IMR-90 (cell line): ENCODE measurements around the gene MGAT4A. TPM values are rescaled to one million over a fixed set of nuclear protein-coding genes. Genes with fewer than 3 reads are reported as not detected.

Experiments used
- ATAC-seq: fragments of 200-7000 bp; cut with Tn5 transposase; 2 replicates; pipeline ENCODE4 v1.9.1; 2020; ENCODE audit warnings: low read depth, mild to moderate bottlenecking, moderate library complexity
- BruUV-seq: library from RNA; stranded (reverse); fragments of 400-500 nt; replicated peaks from 2 replicates; lab custom pipeline; 2021; lab: Mats Ljungman, UMichigan
- CTCF ChIA-PET: fragments of 300-600 bp; formaldehyde crosslinking; extraction: SDS; loops from one replicate; lab custom pipeline; 2021; ENCODE audit warnings: antibody characterized with exemption; lab: Yijun Ruan, JAX
- POLR2A ChIA-PET: fragments of 300-600 bp; sonication (Branson Sonifier 250); formaldehyde crosslinking; loops from one replicate; lab custom pipeline; 2022; ENCODE audit warnings: antibody characterized with exemption; ENCODE audit not compliant: unreplicated experiment; lab: Charles Lee
- DNase-seq: peaks from one replicate; pipeline ENCODE4 v3.0.0; 2013
- H2AFZ ChIP-seq: replicated peaks from 2 replicates; pipeline ENCODE3; 2013; ENCODE audit warnings: low read length, mild to moderate bottlenecking; ENCODE audit not compliant: poor library complexity
- H2AK5ac ChIP-seq: 2 replicates; pipeline ENCODE4 v1.6.1; 2013; ENCODE audit warnings: low read depth, low read length, inconsistent platforms
- H2AK9ac ChIP-seq: replicated peaks from 2 replicates; pipeline ENCODE3; 2013; ENCODE audit warnings: mild to moderate bottlenecking, low read depth, low read length, moderate library complexity; ENCODE audit not compliant: poor library complexity
- H2BK120ac ChIP-seq: 2 replicates; pipeline ENCODE4 v1.6.1; 2013; ENCODE audit warnings: low read depth, low read length, inconsistent platforms
- H2BK15ac ChIP-seq: 3 replicates; pipeline ENCODE4 v1.6.1; 2013; ENCODE audit warnings: low read depth, low read length, inconsistent platforms
- H2BK20ac ChIP-seq: 2 replicates; pipeline ENCODE4 v1.6.1; 2013; ENCODE audit warnings: low read depth, mild to moderate bottlenecking, inconsistent platforms, low read length, moderate library complexity
- H2BK5ac ChIP-seq: 2 replicates; pipeline ENCODE4 v1.6.1; 2013; ENCODE audit warnings: mild to moderate bottlenecking, low read depth, low read length, inconsistent platforms; ENCODE audit not compliant: poor library complexity, severe bottlenecking
- H3K14ac ChIP-seq: replicated peaks from 2 replicates; pipeline ENCODE4 v1.6.1; 2013; ENCODE audit warnings: low read depth, low read length, inconsistent platforms
- H3K18ac ChIP-seq: 2 replicates; pipeline ENCODE4 v1.6.1; 2013; ENCODE audit warnings: low read depth, low read length, control low read depth
- H3K23ac ChIP-seq: 2 replicates; pipeline ENCODE4 v1.6.1; 2013; ENCODE audit warnings: low read depth, low read length, inconsistent platforms
- H3K27ac ChIP-seq: 2 replicates; pipeline ENCODE4 v1.5.1; 2013; ENCODE audit warnings: mild to moderate bottlenecking, control low read depth, low read length; ENCODE audit not compliant: insufficient read depth
- H3K27me3 ChIP-seq: 2 replicates; pipeline ENCODE4 v1.6.1; 2013; ENCODE audit warnings: low read length; ENCODE audit not compliant: control insufficient read depth, insufficient read depth
- H3K36me3 ChIP-seq: 2 replicates; pipeline ENCODE4 v1.6.1; 2013; ENCODE audit warnings: low read length, mixed read lengths; ENCODE audit not compliant: control insufficient read depth, insufficient read depth
- H3K4ac ChIP-seq: 2 replicates; pipeline ENCODE4 v1.6.1; 2013; ENCODE audit warnings: low read depth, low read length, inconsistent platforms
- H3K4me1 ChIP-seq: 2 replicates; pipeline ENCODE4 v1.6.1; 2013; ENCODE audit warnings: low read length, mixed read lengths; ENCODE audit not compliant: control insufficient read depth, insufficient read depth
- H3K4me2 ChIP-seq: 2 replicates; pipeline ENCODE4 v1.6.1; 2013; ENCODE audit warnings: low read depth, mild to moderate bottlenecking, control low read depth, low read length, moderate library complexity
- H3K4me3 ChIP-seq: 2 replicates; pipeline ENCODE4 v1.5.1; 2013; ENCODE audit warnings: low read depth, mild to moderate bottlenecking, control low read depth, low read length, moderate library complexity; ENCODE audit not compliant: insufficient read depth
- H3K56ac ChIP-seq: 2 replicates; pipeline ENCODE4 v1.6.1; 2013; ENCODE audit warnings: low read length, inconsistent platforms; ENCODE audit not compliant: insufficient read depth; ENCODE audit errors: extremely low read depth
- H3K79me1 ChIP-seq, 2 experiments: 2 replicates each; pipeline ENCODE4 v1.6.1; 2013; ENCODE audit warnings: low read length in 2 of 2, inconsistent platforms in 1 of 2, low read depth in 1 of 2
- H3K9ac ChIP-seq: 2 replicates; pipeline ENCODE4 v1.6.1; 2013; ENCODE audit warnings: low read depth, low read length, control low read depth
- H3K9me1 ChIP-seq: 2 replicates; pipeline ENCODE4 v1.6.1; 2013; ENCODE audit warnings: low read length, inconsistent platforms; ENCODE audit not compliant: insufficient read depth
- H3K9me3 ChIP-seq: 2 replicates; pipeline ENCODE4 v1.6.1; 2013; ENCODE audit warnings: low read length; ENCODE audit not compliant: control insufficient read depth, insufficient read depth
- H4K20me1 ChIP-seq: 2 replicates; pipeline ENCODE4 v1.6.1; 2013; ENCODE audit warnings: low read length, inconsistent platforms; ENCODE audit not compliant: insufficient read depth
- H4K5ac ChIP-seq: 2 replicates; pipeline ENCODE4 v1.6.1; 2013; ENCODE audit warnings: mild to moderate bottlenecking, low read depth, low read length, control low read depth
- H4K8ac ChIP-seq, 2 experiments: 2 replicates each; pipeline ENCODE4 v1.6.1; 2013; ENCODE audit warnings: low read depth in 2 of 2, low read length in 2 of 2, control low read depth in 1 of 2, inconsistent platforms in 1 of 2
- H4K91ac ChIP-seq: 2 replicates; pipeline ENCODE4 v1.6.1; 2013; ENCODE audit warnings: low read depth, low read length, inconsistent platforms; ENCODE audit not compliant: insufficient read depth
- BHLHE40 ChIP-seq: fragments of 150-350 bp; IDR thresholded peaks from 2 replicates; pipeline ENCODE4 v1.6.1; 2016; ENCODE audit warnings: mild to moderate bottlenecking, low read depth, low read length
- CEBPB ChIP-seq: IDR thresholded peaks from 2 replicates; pipeline ENCODE4 v1.6.1; 2012; ENCODE audit warnings: low read depth, low read length, improper control_type of control experiment
- CHD1 ChIP-seq: IDR thresholded peaks from 2 replicates; pipeline ENCODE4 v1.6.1; 2012; ENCODE audit warnings: low read depth, low read length, improper control_type of control experiment
- CTCF ChIP-seq: conservative IDR thresholded peaks from 2 replicates; pipeline ENCODE4 v1.5.1; 2012; ENCODE audit warnings: mild to moderate bottlenecking, low read depth, low read length, improper control_type of control experiment
- FOS ChIP-seq: fragments of 150-350 bp; IDR thresholded peaks from 2 replicates; pipeline ENCODE4 v1.6.1; 2016; ENCODE audit warnings: low read depth, low read length
- MAFK ChIP-seq: IDR thresholded peaks from 2 replicates; pipeline ENCODE4 v1.6.1; 2012; ENCODE audit warnings: low read depth, low read length, improper control_type of control experiment
- MAZ ChIP-seq: IDR thresholded peaks from 2 replicates; pipeline ENCODE4 v1.6.1; 2012; ENCODE audit warnings: low read depth, mild to moderate bottlenecking, low read length, improper control_type of control experiment, moderate library complexity, borderline replicate concordance
- MXI1 ChIP-seq: IDR thresholded peaks from 2 replicates; pipeline ENCODE4 v1.6.1; 2012; ENCODE audit warnings: low read depth, mild to moderate bottlenecking, low read length, moderate library complexity, borderline replicate concordance
- NFE2L2 ChIP-seq: fragments of 150-350 bp; IDR thresholded peaks from 2 replicates; pipeline ENCODE4 v1.6.1; 2016; ENCODE audit warnings: low read depth, mild to moderate bottlenecking, low read length
- POLR2A ChIP-seq: IDR thresholded peaks from 2 replicates; pipeline ENCODE4 v1.6.1; 2012; ENCODE audit warnings: mild to moderate bottlenecking, low read depth, low read length
- RAD21 ChIP-seq: IDR thresholded peaks from 2 replicates; pipeline ENCODE4 v1.6.1; 2012; ENCODE audit warnings: low read length, improper control_type of control experiment
- RCOR1 ChIP-seq: IDR thresholded peaks from 2 replicates; pipeline ENCODE4 v1.6.1; 2012; ENCODE audit warnings: mild to moderate bottlenecking, low read length, improper control_type of control experiment; ENCODE audit not compliant: insufficient replicate concordance
- RFX5 ChIP-seq: IDR thresholded peaks from 2 replicates; pipeline ENCODE4 v1.8.0; 2012; ENCODE audit warnings: low read depth, mild to moderate bottlenecking, low read length, moderate library complexity
- SMC3 ChIP-seq: fragments of 150-350 bp; IDR thresholded peaks from 2 replicates; pipeline ENCODE4 v1.6.1; 2016; ENCODE audit warnings: low read depth, mild to moderate bottlenecking, antibody characterized with exemption, low read length, moderate library complexity
- USF2 ChIP-seq: fragments of 150-350 bp; IDR thresholded peaks from 2 replicates; pipeline ENCODE4 v1.6.1; 2017; ENCODE audit warnings: mild to moderate bottlenecking, antibody characterized with exemption, low read length, low read depth
- WGBS, 2 experiments: methylation state at CpG; one replicate each; pipeline versions ENCODE4 v1.1.5 to v1.1.7; 2013; ENCODE audit warnings: missing lambda C conversion rate in 2 of 2; ENCODE audit not compliant: insufficient read length in 1 of 2; ENCODE audit errors: extremely low coverage in 2 of 2; 5-methylcytosine and 5-hydroxymethylcytosine counted together
- dilution Hi-C: fragments of 300-500 bp; cut with HindIII; formaldehyde crosslinking; loops from one replicate; pipeline ENCODE4 v1.14.3; 2018; ENCODE audit warnings: low sequenced_read_pairs; ENCODE audit not compliant: unreplicated experiment
- in situ Hi-C: fragments of 300-500 bp; cut with MboI; formaldehyde crosslinking; loops from 3 replicates; pipeline ENCODE4 v1.14.3; 2019; ENCODE audit warnings: low sequenced_read_pairs, inconsistent platforms, mixed read lengths
- intact Hi-C: fragments of 100-400 bp; cut with micrococcal nuclease; formaldehyde crosslinking; loops from 2 replicates; pipeline ENCODE4 v1.10.0; 2022
- polyA plus RNA-seq, 3 experiments: library from polyadenylated mRNA; depleted of rRNA; stranded (reverse); fragments of >200 nt; gene quantifications; 2 replicates each; pipeline ENCODE4 v1.2.3, GENCODE V29; 2012; ENCODE audit warnings: low replicate concordance in 1 of 3
- total RNA-seq: library from RNA; depleted of rRNA; stranded (reverse); fragments of >200 nt; gene quantifications from 2 replicates; pipeline ENCODE4 v1.2.3, GENCODE V29; 2012
- TF ChIP-seq, protein P1 (sequence below): fragments of 150-350 bp; IDR thresholded peaks from 2 replicates; pipeline ENCODE4 v1.6.1; 2016; ENCODE audit warnings: low read depth, mild to moderate bottlenecking, low read length, moderate library complexity, borderline replicate concordance

Gene MGAT4A
- total and polyA plus RNA-seq, 2 of the 4 experiments (the other 2 are of a cell fraction), result under 0.01 TPM; not detected in 1

- no peak overlapping the region for H3K4me2 ChIP-seq
- no peak overlapping the region for H2AK9ac ChIP-seq
- H3K23ac ChIP-seq, result no peak overlapping the region
- no peak for DNase-seq
- H3K14ac ChIP-seq, result no peak overlapping the region
- no peak overlapping the region for H2AFZ ChIP-seq
- no peak overlapping the region for H4K8ac ChIP-seq
- dilution Hi-C loops, result no loop called here
- H3K56ac ChIP-seq, result no peak overlapping the region
- H3K9me1 ChIP-seq, result no peaks in the 10 kb centered on the region
- H4K91ac ChIP-seq, result no peak overlapping the region
- no peaks in the 10 kb centered on the region for H4K20me1 ChIP-seq
- H2AK5ac ChIP-seq, result no peak overlapping the region
- TF ChIP-seq CHD1 (no peak), RCOR1 (no peak), USF2 (no peak), MAFK (no peak), CTCF (no peak), FOS (no peak), MAZ (no peak), BHLHE40 (no peak), NFE2L2 (no peak), POLR2A (no peak), RAD21 (no peak), CEBPB (no peak), SMC3 (no peak), RFX5 (no peak), MXI1 (no peak)
- TF ChIP-seq, protein P1, sequence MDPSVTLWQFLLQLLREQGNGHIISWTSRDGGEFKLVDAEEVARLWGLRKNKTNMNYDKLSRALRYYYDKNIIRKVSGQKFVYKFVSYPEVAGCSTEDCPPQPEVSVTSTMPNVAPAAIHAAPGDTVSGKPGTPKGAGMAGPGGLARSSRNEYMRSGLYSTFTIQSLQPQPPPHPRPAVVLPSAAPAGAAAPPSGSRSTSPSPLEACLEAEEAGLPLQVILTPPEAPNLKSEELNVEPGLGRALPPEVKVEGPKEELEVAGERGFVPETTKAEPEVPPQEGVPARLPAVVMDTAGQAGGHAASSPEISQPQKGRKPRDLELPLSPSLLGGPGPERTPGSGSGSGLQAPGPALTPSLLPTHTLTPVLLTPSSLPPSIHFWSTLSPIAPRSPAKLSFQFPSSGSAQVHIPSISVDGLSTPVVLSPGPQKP, result no peak
- ATAC-seq, result no peak
- H3K79me1 ChIP-seq, result no peaks in the 10 kb centered on the region
- WGBS, 2 experiments, result no CpG with 5 or more reads among the region's 1 CpG
- ChIA-PET POLR2A (no interaction called here), CTCF (no interaction called here)
- no peaks in the 10 kb centered on the region for H3K9me3 ChIP-seq
- no peak overlapping the region for H2BK120ac ChIP-seq
- H3K27me3 ChIP-seq, result peaks cover 3% of the 10 kb centered on the region; the same call in 1 of the 2 replicates
- H3K4ac ChIP-seq, result no peak overlapping the region
- no peak overlapping the region for H2BK15ac ChIP-seq
- no peak overlapping the region for H3K18ac ChIP-seq
- intact Hi-C loops, result no loop called here
- no peak overlapping the region for H4K5ac ChIP-seq
- H2BK5ac ChIP-seq, result no peak overlapping the region
- no peak overlapping the region for H2BK20ac ChIP-seq
- no peak overlapping the region for H3K9ac ChIP-seq
- in situ Hi-C loops, result no loop called here
- BruUV-seq, result no TSS peak
- no peak overlapping the region for H3K27ac ChIP-seq
- no peaks in the 10 kb centered on the region for H3K4me1 ChIP-seq
- no peaks in the 10 kb centered on the region for H3K36me3 ChIP-seq
- H3K4me3 ChIP-seq, result no peak overlapping the region
These were observed 12.9 kb upstream of the MGAT4A start for GRCh38 chr2:98743835-98744234.
